CD14-positive monocyte (primary cell): ENCODE results near the gene WDR7. TPM values are rescaled to one million over a fixed set of nuclear protein-coding genes. Genes with fewer than 3 reads are reported as not detected.

Source experiments
- DNase-seq, 3 donors: peaks; one replicate each; pipeline ENCODE4 v3.0.0-alpha.2; 2011 to 2022
- H2AFZ ChIP-seq: 2 replicates; pipeline ENCODE4 v1.6.0; 2012; ENCODE audit warnings: mild to moderate bottlenecking, low read depth, low read length, inconsistent platforms; ENCODE audit not compliant: insufficient read depth, poor library complexity, severe bottlenecking
- H3K27ac ChIP-seq, 2 donors: 1 replicate in 1 of 2; 2 replicates in 1 of 2; pipeline ENCODE4 v1.5.1; 2012 to 2013; ENCODE audit warnings: low read length in 2 of 2, control low read depth in 1 of 2, inconsistent platforms in 1 of 2, low read depth in 1 of 2, mild to moderate bottlenecking in 1 of 2
- H3K27me3 ChIP-seq, 2 donors: one replicate each; pipeline versions ENCODE4 v1.6.0 to v1.6.1; 2011 to 2013; ENCODE audit warnings: low read length in 2 of 2; ENCODE audit not compliant: control insufficient read depth in 2 of 2, insufficient read depth in 2 of 2
- H3K36me3 ChIP-seq, 2 donors: replicated peaks in 1 of 2; 1 replicate in 1 of 2; 2 replicates in 1 of 2; pipeline versions ENCODE4 v1.5.1 to v1.6.1; 2012 to 2013; ENCODE audit warnings: low read length in 2 of 2, control low read depth in 1 of 2, inconsistent platforms in 1 of 2, mild to moderate bottlenecking in 1 of 2; ENCODE audit not compliant: insufficient read depth in 2 of 2, control insufficient read depth in 1 of 2
- H3K4me1 ChIP-seq, 2 donors: 1 replicate in 1 of 2; 2 replicates in 1 of 2; pipeline versions ENCODE4 v1.5.1 to v1.6.1; 2012 to 2013; ENCODE audit warnings: low read length in 2 of 2, control low read depth in 1 of 2, inconsistent platforms in 1 of 2, mild to moderate bottlenecking in 1 of 2, moderate library complexity in 1 of 2; ENCODE audit not compliant: insufficient read depth in 2 of 2, control insufficient read depth in 1 of 2
- H3K4me2 ChIP-seq: replicated peaks from 2 replicates; pipeline ENCODE3; 2012; ENCODE audit warnings: low read length, moderate library complexity, mild to moderate bottlenecking; ENCODE audit not compliant: poor library complexity, severe bottlenecking; ENCODE audit errors: extremely low read depth
- H3K4me3 ChIP-seq, 3 experiments: fragments of 200-600 bp in 1 of 3; sonication (generic) in 1 of 3; replicated peaks in 1 of 3; 1 replicate in 2 of 3; 2 replicates in 1 of 3; pipeline ENCODE4 v1.5.1; 2011 to 2013; ENCODE audit warnings: low read length in 3 of 3, mild to moderate bottlenecking in 3 of 3, control low read depth in 2 of 3, low read depth in 2 of 3, inconsistent platforms in 1 of 3, moderate library complexity in 1 of 3
- H3K79me2 ChIP-seq: 2 replicates; pipeline ENCODE4 v1.6.0; 2012; ENCODE audit warnings: mild to moderate bottlenecking, control low read depth, inconsistent platforms, low read length, moderate library complexity; ENCODE audit not compliant: insufficient read depth
- H3K9ac ChIP-seq: 2 replicates; pipeline ENCODE4 v1.6.0; 2017; ENCODE audit warnings: low read length, mild to moderate bottlenecking; ENCODE audit not compliant: insufficient read depth, poor library complexity, severe bottlenecking
- H3K9me3 ChIP-seq, 2 donors: replicated peaks in 1 of 2; 1 replicate in 1 of 2; 2 replicates in 1 of 2; pipeline versions ENCODE4 v1.5.1 to v1.6.1; 2012 to 2013; ENCODE audit warnings: low read length in 2 of 2, control low read depth in 1 of 2; ENCODE audit not compliant: control insufficient read depth in 1 of 2, insufficient read depth in 1 of 2
- H4K20me1 ChIP-seq: 2 replicates; pipeline ENCODE4 v1.6.0; 2012; ENCODE audit warnings: mild to moderate bottlenecking, low read length, control low read depth, moderate library complexity; ENCODE audit not compliant: insufficient read depth
- H3K27ac Mint-ChIP-seq, 7 donors: one replicate each; pipeline ENCODE4 v1.8.0; 2020; ENCODE audit warnings: mild to moderate bottlenecking in 7 of 7, mixed read lengths in 7 of 7, moderate library complexity in 6 of 7, inconsistent platforms in 2 of 7
- H3K27me3 Mint-ChIP-seq, 3 donors: one replicate each; pipeline ENCODE4 v1.8.0; 2021 to 2022; ENCODE audit warnings: low read depth in 3 of 3, mild to moderate bottlenecking in 3 of 3, mixed read lengths in 3 of 3, moderate library complexity in 3 of 3, inconsistent platforms in 1 of 3
- H3K36me3 Mint-ChIP-seq, 2 donors: one replicate each; pipeline ENCODE4 v1.8.0; 2020; ENCODE audit warnings: mixed read lengths in 2 of 2, inconsistent platforms in 1 of 2, mild to moderate bottlenecking in 1 of 2
- H3K4me1 Mint-ChIP-seq: one replicate; pipeline ENCODE4 v1.8.0; 2020; ENCODE audit warnings: mild to moderate bottlenecking, mixed read lengths
- H3K4me3 Mint-ChIP-seq, 2 donors: one replicate each; pipeline ENCODE4 v1.8.0; 2020; ENCODE audit warnings: mild to moderate bottlenecking in 2 of 2, mixed read lengths in 2 of 2, moderate library complexity in 1 of 2
- H3K9me3 Mint-ChIP-seq, 7 donors: one replicate each; pipeline ENCODE4 v1.8.0; 2020 to 2022; ENCODE audit warnings: mixed read lengths in 7 of 7, mild to moderate bottlenecking in 6 of 7, moderate library complexity in 6 of 7, inconsistent platforms in 2 of 7
- WGBS: methylation state at CpG from one replicate; pipeline ENCODE4 v1.1.5; 2013; ENCODE audit warnings: missing lambda C conversion rate; ENCODE audit not compliant: insufficient coverage; 5-methylcytosine and 5-hydroxymethylcytosine counted together
- intact Hi-C, 2 donors: fragments of 100-400 bp; cut with micrococcal nuclease; formaldehyde crosslinking; loops; one replicate each; pipeline versions ENCODE4 v1.15.0 to v1.15.1; 2023
- polyA plus RNA-seq, 3 donors: library from polyadenylated mRNA; depleted of rRNA in 1 of 3; unstranded in 2 of 3; stranded (reverse) in 1 of 3; fragments of 300-500 nt in 2 of 3; fragments of >200 nt in 1 of 3; fragmentation: Illumina TruSeq in 2 of 3; gene quantifications; 1 replicate in 2 of 3; 2 replicates in 1 of 3; pipeline ENCODE4 v1.2.3, GENCODE V29; 2012 to 2021
- TF ChIP-seq, protein P1 (sequence below): fragments of 200-600 bp; IDR thresholded peaks from one replicate; pipeline ENCODE4 v1.8.0; 2022; ENCODE audit warnings: antibody characterized with exemption, mild to moderate bottlenecking

The WDR7 gene
- polyA plus RNA-seq, 3 donors: 9.1 to 23.6 (median 9.5) TPM

GRCh38 chr18:56770873-56771272 lies 119.7 kb downstream of the WDR7 start:
- Histone ChIP-seq H3K27ac (no peak overlapping the region), H2AFZ (no peak overlapping the region), H3K36me3 (peaks cover 24 to 42% of the 10 kb centered on the region in 2 donors), H3K9ac (no peak overlapping the region), H4K20me1 (no peaks in the 10 kb centered on the region), H3K4me3 (no peak overlapping the region), H3K4me2 (no peak overlapping the region), H3K9me3 (no peaks in the 10 kb centered on the region), H3K79me2 (no peaks in the 10 kb centered on the region), H3K4me1 (no peaks in the 10 kb centered on the region), H3K27me3 (no peaks in the 10 kb centered on the region)
- H3K36me3 Mint-ChIP-seq: peaks cover 38 to 44% of the 10 kb centered on the region in 2 donors
- intact Hi-C loops: no loop called here
- TF ChIP-seq, protein P1, sequence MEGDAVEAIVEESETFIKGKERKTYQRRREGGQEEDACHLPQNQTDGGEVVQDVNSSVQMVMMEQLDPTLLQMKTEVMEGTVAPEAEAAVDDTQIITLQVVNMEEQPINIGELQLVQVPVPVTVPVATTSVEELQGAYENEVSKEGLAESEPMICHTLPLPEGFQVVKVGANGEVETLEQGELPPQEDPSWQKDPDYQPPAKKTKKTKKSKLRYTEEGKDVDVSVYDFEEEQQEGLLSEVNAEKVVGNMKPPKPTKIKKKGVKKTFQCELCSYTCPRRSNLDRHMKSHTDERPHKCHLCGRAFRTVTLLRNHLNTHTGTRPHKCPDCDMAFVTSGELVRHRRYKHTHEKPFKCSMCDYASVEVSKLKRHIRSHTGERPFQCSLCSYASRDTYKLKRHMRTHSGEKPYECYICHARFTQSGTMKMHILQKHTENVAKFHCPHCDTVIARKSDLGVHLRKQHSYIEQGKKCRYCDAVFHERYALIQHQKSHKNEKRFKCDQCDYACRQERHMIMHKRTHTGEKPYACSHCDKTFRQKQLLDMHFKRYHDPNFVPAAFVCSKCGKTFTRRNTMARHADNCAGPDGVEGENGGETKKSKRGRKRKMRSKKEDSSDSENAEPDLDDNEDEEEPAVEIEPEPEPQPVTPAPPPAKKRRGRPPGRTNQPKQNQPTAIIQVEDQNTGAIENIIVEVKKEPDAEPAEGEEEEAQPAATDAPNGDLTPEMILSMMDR: no peak
- H3K27me3 Mint-ChIP-seq: peaks cover 0 to 3% (median 0%) of the 10 kb centered on the region in 3 donors
- no peak for DNase-seq
- no peak overlapping the region for H3K4me3 Mint-ChIP-seq
- no peaks in the 10 kb centered on the region for H3K4me1 Mint-ChIP-seq
- no peaks in the 10 kb centered on the region for H3K9me3 Mint-ChIP-seq
- no peak overlapping the region for H3K27ac Mint-ChIP-seq

GRCh38 chr18:56775701-56776100 lies 124.5 kb downstream of the WDR7 start:
- H3K27ac Mint-ChIP-seq: no peak overlapping the region
- 100% methylated on average over 2 of the region's 6 CpGs for WGBS
- H4K20me1 ChIP-seq: no peaks in the 10 kb centered on the region

More at GRCh38 chr18:56775701-56776100, 124.5 kb downstream of the WDR7 start:
- Histone ChIP-seq H3K79me2 (no peaks in the 10 kb centered on the region), H2AFZ (no peak overlapping the region), H3K27ac (no peak overlapping the region), H3K9ac (no peak overlapping the region), H3K9me3 (no peaks in the 10 kb centered on the region), H3K4me1 (no peaks in the 10 kb centered on the region), H3K36me3 (peaks cover 9 to 33% of the 10 kb centered on the region in 2 donors), H3K27me3 (no peaks in the 10 kb centered on the region), H3K4me3 (no peak overlapping the region), H3K4me2 (no peak overlapping the region)
- peaks cover 0 to 2% (median 0%) of the 10 kb centered on the region in 3 donors for H3K27me3 Mint-ChIP-seq
- TF ChIP-seq, protein P1: no peak
- no peak overlapping the region for H3K4me3 Mint-ChIP-seq
- H3K9me3 Mint-ChIP-seq: no peaks in the 10 kb centered on the region
- peaks cover 26 to 36% of the 10 kb centered on the region in 2 donors for H3K36me3 Mint-ChIP-seq
- DNase-seq: no peak
- no peaks in the 10 kb centered on the region for H3K4me1 Mint-ChIP-seq
- intact Hi-C loops: no loop called here
